Heart left ventricle (tissue), 16 donors: ENCODE data around the gene HCLS1. TPM values are rescaled to one million over a fixed set of nuclear protein-coding genes. Genes with fewer than 3 reads are reported as not detected.
A peak's percentile ranks its signal among the peaks of the same experiment; 100 is the strongest.

Experiments used
- ATAC-seq, 4 donors: fragments of 200-7000 bp; cut with Tn5 transposase; one replicate each; pipeline ENCODE4 v1.9.1; 2020 to 2022; ENCODE audit warnings: moderate library complexity in 4 of 4, mild to moderate bottlenecking in 3 of 4, moderate number of reproducible peaks in 1 of 4
- DNase-seq, 5 donors: peaks; one replicate each; pipeline ENCODE4 v3.0.0-alpha.2; 2020
- H3K27ac ChIP-seq, 12 donors: fragments of 200-600 bp; sonication (generic) in 4 of 12; one replicate each; pipeline versions ENCODE4 v1.5.0 to v1.8.0; 2016 to 2022; ENCODE audit warnings: mild to moderate bottlenecking in 2 of 12
- H3K27me3 ChIP-seq, 9 donors: fragments of 200-600 bp; sonication (generic) in 2 of 9; one replicate each; pipeline versions ENCODE4 v1.5.1 to v1.8.0; 2016 to 2022; ENCODE audit warnings: mild to moderate bottlenecking in 3 of 9
- H3K36me3 ChIP-seq, 9 donors: fragments of 200-600 bp; sonication (generic) in 2 of 9; one replicate each; pipeline versions ENCODE4 v1.5.0 to v1.8.0; 2018 to 2022; ENCODE audit warnings: mild to moderate bottlenecking in 2 of 9
- H3K4me1 ChIP-seq, 12 donors: fragments of 200-600 bp; sonication (generic) in 4 of 12; one replicate each; pipeline versions ENCODE4 v1.5.0 to v1.8.0; 2016 to 2022; ENCODE audit warnings: mild to moderate bottlenecking in 3 of 12
- H3K4me3 ChIP-seq, 12 donors: fragments of 200-600 bp; sonication (generic) in 4 of 12; one replicate each; pipeline versions ENCODE4 v1.5.0 to v1.8.0; 2017 to 2022; ENCODE audit warnings: mild to moderate bottlenecking in 9 of 12, moderate library complexity in 4 of 12
- H3K9me3 ChIP-seq, 12 donors: fragments of 200-600 bp; sonication (generic) in 4 of 12; one replicate each; pipeline versions ENCODE4 v1.5.0 to v1.8.0; 2016 to 2022; ENCODE audit warnings: mild to moderate bottlenecking in 1 of 12
- CTCF ChIP-seq, 12 donors: fragments of 200-600 bp; sonication (generic) in 4 of 12; IDR thresholded peaks; one replicate each; pipeline versions ENCODE4 v1.5.0 to v1.8.0; 2018 to 2022; ENCODE audit warnings: antibody characterized with exemption in 12 of 12, mild to moderate bottlenecking in 5 of 12
- POLR2A ChIP-seq, 2 donors: fragments of 450-650 bp; IDR thresholded peaks; one replicate each; pipeline ENCODE4 v1.6.1; 2017; ENCODE audit warnings: antibody characterized with exemption in 2 of 2, mild to moderate bottlenecking in 2 of 2, moderate library complexity in 2 of 2
- WGBS, 4 donors: extraction: QIAGEN DNeasy Blood & Tissue Kit in 2 of 4; methylation state at CpG; one replicate each; pipeline versions ENCODE4 v1.1.5 to v1.1.7; 2013 to 2018; 5-methylcytosine and 5-hydroxymethylcytosine counted together
- intact Hi-C, 10 donors: fragments of 100-400 bp; cut with DNase I; formaldehyde crosslinking; loops; one replicate each; pipeline versions ENCODE4 v1.11.1 to v1.14.2; 2022
- polyA plus RNA-seq, 2 donors: library from polyadenylated mRNA; stranded (reverse); fragments of 200-250 nt; gene quantifications; one replicate each; pipeline ENCODE4 v1.2.3, GENCODE V29; 2013
- total RNA-seq, 9 donors: library from RNA; depleted of rRNA in 2 of 9; stranded (reverse); fragments of >200 nt in 2 of 9; fragmentation: NEBNext Ultra II Directional in 3 of 9; extraction: Animal tissue kit (Norgen Biotek cat#: 25700) in 3 of 9; gene quantifications; one replicate each; pipeline versions ENCODE4 v1.1.0 to v1.2.4, GENCODE V29; 2016 to 2023
- donor health status: ischemic (EF 13 %, LVEDD 7.1; RV severe dilation, severe dysfunction).
- donor health status: healthy with polysubstance abuse.
- donor health status: DM: no; HTN: yes; CAD: no.
- donor health status: DM: no; HTN: no; CAD: no.
- donor health status: ischemic (EF 25% LVEDD 6.9; RV normal size, moderate dysfunction).
- donor health status: ischemic (EF 25% LVEDD 5.7; RV mildly dilated, moderate dysfunction).
- donor health status: healthy.
- donor health status: DM: yes; HTN: yes; CAD: no.
- donor health status: ischemic (EF 35%, LVEDD 5.7; RV mildly dilated, moderate dysfunction).
- donor health status: nonischemic (EF 11% LVEDD 7.7; RV severe dilation, severe dysfunction).
- donor health status: DM: yes; HTN: yes; CAD: no.
- donor health status: PGD.
- donor health status: ischemic (EF 29% LVEDD 5.4; RV normal size, mild dysfunction).
- donor health status: nonischemic (EF 23%, LVEDD 6.1; RV moderate dilation, normal function).

HCLS1 gene
- total and polyA plus RNA-seq, 11 donors: 7.4 to 72.4 (median 10.6) TPM

DNA sequence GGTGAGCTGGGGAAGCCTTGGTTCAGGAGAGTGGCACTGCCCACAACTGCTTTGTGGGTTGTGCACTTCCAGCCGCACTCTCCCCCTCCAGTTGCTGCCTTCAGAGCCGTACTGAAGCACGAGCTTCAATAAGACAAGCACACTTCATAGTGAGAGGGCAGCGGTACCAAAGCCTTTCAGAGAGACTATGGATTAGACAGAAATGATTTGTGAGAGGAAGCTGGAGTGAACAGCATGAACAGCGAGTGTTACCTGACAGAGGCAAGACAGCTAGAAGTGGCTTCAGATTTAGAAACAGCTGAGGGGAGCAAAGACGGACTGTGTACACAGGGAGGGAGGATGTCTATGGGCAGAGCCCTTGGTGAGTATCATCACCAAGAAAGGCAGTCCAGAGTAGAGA lies 31.1 kb downstream of the HCLS1 start:
- peak overlapping the region in 8 of 12 donors; percentile 6 to 70 (median 60) for H3K27ac ChIP-seq
- intact Hi-C loops: no loop called here
- no peak overlapping the region for H3K4me3 ChIP-seq
- H3K36me3 ChIP-seq: peaks cover 0 to 54% (median 27%) of the 10 kb centered on the region in 9 donors
- H3K9me3 ChIP-seq: no peaks in the 10 kb centered on the region
- ATAC-seq (peak; percentile 73 to 88 (median 84)), DNase-seq (peak in 2 of 5 donors; percentile 40 to 42)
- no peaks in the 10 kb centered on the region for H3K27me3 ChIP-seq
- whole genome bisulfite sequencing, 4 donors: 49 to 68% (median 63%) methylated on average over 6 of the region's 6 CpGs
- TF ChIP-seq CTCF (IDR thresholded peaks at IDR 0.05) (no peak), POLR2A (IDR thresholded peaks at IDR 0.05) (no peak)
- H3K4me1 ChIP-seq: peaks cover 0 to 34% (median 9%) of the 10 kb centered on the region in 12 donors

DNA sequence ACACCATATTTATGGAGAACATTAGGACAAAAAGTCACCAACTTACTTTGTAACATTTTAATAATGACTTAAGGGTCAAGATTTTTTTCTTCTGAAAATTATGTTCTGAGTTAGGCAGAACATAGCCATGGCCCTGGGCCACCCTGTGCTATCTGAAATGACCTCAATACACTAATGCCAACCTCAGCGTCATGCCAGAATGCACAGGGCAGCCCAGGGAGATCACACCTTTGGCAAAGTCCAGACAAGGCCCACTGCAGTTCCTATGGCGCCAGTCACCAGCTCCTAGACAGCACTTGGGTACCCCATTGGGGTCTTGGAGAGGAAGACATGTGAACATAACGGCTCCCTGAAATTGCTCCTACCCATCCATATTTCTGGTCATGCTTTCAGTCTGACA lies 33.1 kb downstream of the HCLS1 start:
- TF ChIP-seq CTCF (IDR thresholded peaks at IDR 0.05): no peak
- no peak for TF ChIP-seq POLR2A (IDR thresholded peaks at IDR 0.05)
- H3K27me3 ChIP-seq: no peaks in the 10 kb centered on the region
- 49 to 70% (median 62%) methylated on average over 3 of the region's 3 CpGs for WGBS, 4 donors
- intact Hi-C loops: loop anchor here in 1 of 10 donors (1.0 kb wide), 1 partner anchor 122 kb away; the partner anchor contains the start of gene GOLGB1
- H3K36me3 ChIP-seq: peaks cover 0 to 50% (median 19%) of the 10 kb centered on the region in 9 donors
- H3K27ac ChIP-seq: peak overlapping the region in 5 of 12 donors; percentile 14 to 51 (median 31)
- ATAC-seq: peak in 2 of 4 donors; percentile 4 to 38
- no peak overlapping the region for H3K4me3 ChIP-seq
- H3K4me1 ChIP-seq: peaks cover 0 to 47% (median 12%) of the 10 kb centered on the region in 12 donors
- H3K9me3 ChIP-seq: no peaks in the 10 kb centered on the region
- no peak for DNase-seq

DNA sequence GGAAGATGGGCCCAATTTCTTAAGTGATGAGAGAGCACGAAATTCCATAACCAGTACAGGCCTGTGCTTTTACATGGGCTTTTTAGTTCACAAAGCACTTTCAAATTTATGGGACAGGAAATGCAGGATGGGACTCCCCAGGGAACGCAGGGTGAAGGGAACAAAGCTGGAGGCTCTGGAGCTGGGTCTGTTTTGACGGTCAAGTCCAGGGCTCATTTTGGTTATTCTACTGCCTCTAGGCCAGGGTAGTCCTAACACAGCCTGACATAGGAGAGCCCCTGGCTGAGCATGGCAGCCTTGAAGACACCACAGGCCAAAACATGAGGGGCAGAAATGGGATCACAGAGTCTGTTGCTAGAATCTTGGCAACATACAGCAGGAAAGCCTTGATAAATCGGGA lies 33.5 kb downstream of the HCLS1 start:
- peak overlapping the region in 4 of 12 donors; percentile 14 to 51 (median 30) for H3K27ac ChIP-seq
- H3K27me3 ChIP-seq: no peaks in the 10 kb centered on the region
- ATAC-seq: no peak
- H3K4me3 ChIP-seq: no peak overlapping the region
- WGBS, 4 donors: 61 to 79% (median 67%) methylated on average over 4 of the region's 4 CpGs
- H3K9me3 ChIP-seq: no peaks in the 10 kb centered on the region
- peak in 2 of 5 donors; percentile 21 to 38 for DNase-seq
- intact Hi-C loops: loop anchor here in 1 of 10 donors (1.0 kb wide), 1 partner anchor 122 kb away; the partner anchor contains the start of gene GOLGB1
- peaks cover 0 to 50% (median 12%) of the 10 kb centered on the region in 12 donors for H3K4me1 ChIP-seq
- peaks cover 0 to 53% (median 19%) of the 10 kb centered on the region in 9 donors for H3K36me3 ChIP-seq
- TF ChIP-seq POLR2A (IDR thresholded peaks at IDR 0.05) (no peak), CTCF (IDR thresholded peaks at IDR 0.05) (no peak)

GRCh38 chr3:121626495-121626894 lies 34.2 kb downstream of the HCLS1 start:
- Histone ChIP-seq H3K36me3 (peaks cover 0 to 50% (median 19%) of the 10 kb centered on the region in 9 donors), H3K4me1 (peaks cover 0 to 50% (median 12%) of the 10 kb centered on the region in 12 donors), H3K4me3 (no peak overlapping the region), H3K27ac (no peak overlapping the region), H3K9me3 (no peaks in the 10 kb centered on the region), H3K27me3 (no peaks in the 10 kb centered on the region)
- DNase-seq: no peak
- 88 to 93% (median 90%) methylated on average over 4 of the region's 4 CpGs for WGBS, 4 donors
- intact Hi-C loops: no loop called here
- ATAC-seq: no peak
- TF ChIP-seq CTCF (IDR thresholded peaks at IDR 0.05): no peak
- no peak for TF ChIP-seq POLR2A (IDR thresholded peaks at IDR 0.05)
